Spinal cord (tissue), 10 donors: ENCODE data around the gene TRH. TPM values are rescaled to one million over a fixed set of nuclear protein-coding genes. Genes with fewer than 3 reads are reported as not detected.
"Not testable (repeated sequence)": the region's sequence is repeated elsewhere in the genome, so short reads cannot be mapped to it uniquely, and the experiment has no call there.

Source experiments
- DNase-seq, 6 donors: peaks; one replicate each; pipeline versions ENCODE4 v3.0.0 to v3.0.0-alpha.2; 2013 to 2015; ENCODE audit warnings: low spot score in 6 of 6, low read depth in 4 of 6
- H3K27ac ChIP-seq: one replicate; pipeline ENCODE4 v1.5.1; 2013; ENCODE audit warnings: low read depth, low read length, control low read depth
- H3K27me3 ChIP-seq: one replicate; pipeline ENCODE4 v1.6.1; 2013; ENCODE audit warnings: low read length; ENCODE audit not compliant: control insufficient read depth, insufficient read depth
- H3K36me3 ChIP-seq: one replicate; pipeline ENCODE4 v1.6.1; 2013; ENCODE audit warnings: low read length; ENCODE audit not compliant: control insufficient read depth, insufficient read depth
- H3K4me1 ChIP-seq: one replicate; pipeline ENCODE4 v1.6.1; 2013; ENCODE audit warnings: low read length; ENCODE audit not compliant: control insufficient read depth, insufficient read depth
- H3K4me3 ChIP-seq: one replicate; pipeline ENCODE4 v1.5.1; 2013; ENCODE audit warnings: low read depth, low read length, control low read depth
- H3K9me3 ChIP-seq: one replicate; pipeline ENCODE4 v1.6.1; 2013; ENCODE audit warnings: low read length; ENCODE audit not compliant: control insufficient read depth, insufficient read depth
- WGBS: methylation state at CpG from one replicate; pipeline ENCODE4 v1.1.5; 2013; ENCODE audit warnings: missing lambda C conversion rate; ENCODE audit not compliant: insufficient coverage; 5-methylcytosine and 5-hydroxymethylcytosine counted together
- polyA plus RNA-seq, 2 donors: library from polyadenylated mRNA; unstranded; fragments of 120-200 nt; gene quantifications; one replicate each; pipeline ENCODE4 v1.2.1, GENCODE V29; 2013; ENCODE audit not compliant: insufficient read length in 2 of 2
- total RNA-seq, 2 donors: library from RNA; depleted of rRNA in 1 of 2; stranded (reverse); fragments of 120-200 nt in 1 of 2; fragments of >200 nt in 1 of 2; gene quantifications; one replicate each; pipeline versions ENCODE4 v1.2.3 to v1.2.4, GENCODE V29; 2013 to 2014
- donor health status: healthy.

Gene TRH
- total and polyA plus RNA-seq, 4 donors = 7.0 to 61.5 (median 34.7) TPM

DNA sequence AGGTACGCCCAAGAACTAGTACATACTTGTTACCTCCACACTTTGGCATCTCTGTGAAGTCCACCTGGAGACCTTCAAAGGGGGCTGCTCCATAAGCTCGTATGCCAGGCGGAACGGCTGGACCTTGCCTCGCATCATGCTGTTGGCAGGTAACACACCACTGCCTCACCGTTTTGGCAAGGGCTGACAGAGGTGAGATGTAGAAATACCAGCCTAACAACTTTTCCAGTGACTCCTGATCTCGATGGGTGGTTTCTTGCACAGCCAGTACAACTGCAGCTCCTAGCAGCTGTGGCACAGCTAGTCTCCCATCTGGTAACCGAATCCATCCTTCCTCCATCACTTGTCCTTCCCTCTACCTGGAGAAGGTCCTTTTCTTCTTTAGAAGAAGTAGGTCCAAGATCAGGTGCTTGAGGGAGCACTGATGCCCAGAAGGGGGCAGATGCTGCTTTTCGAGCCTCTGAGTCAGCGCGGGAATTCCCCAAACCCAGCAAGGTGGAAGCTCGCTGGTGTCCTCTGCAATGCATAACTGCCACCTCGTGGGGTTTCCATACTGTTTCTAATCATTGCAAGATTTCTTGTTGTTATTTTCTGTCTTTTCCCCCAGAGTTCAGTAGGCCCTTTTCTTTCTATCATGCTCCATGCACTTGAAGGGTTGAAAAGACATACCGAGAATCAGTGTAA, 51.8 kb downstream of the TRH start:
- H3K36me3 ChIP-seq, H3K9me3 ChIP-seq: not testable (repeated sequence)
- WGBS = 100% methylated on average over 4 of the region's 14 CpGs

DNA sequence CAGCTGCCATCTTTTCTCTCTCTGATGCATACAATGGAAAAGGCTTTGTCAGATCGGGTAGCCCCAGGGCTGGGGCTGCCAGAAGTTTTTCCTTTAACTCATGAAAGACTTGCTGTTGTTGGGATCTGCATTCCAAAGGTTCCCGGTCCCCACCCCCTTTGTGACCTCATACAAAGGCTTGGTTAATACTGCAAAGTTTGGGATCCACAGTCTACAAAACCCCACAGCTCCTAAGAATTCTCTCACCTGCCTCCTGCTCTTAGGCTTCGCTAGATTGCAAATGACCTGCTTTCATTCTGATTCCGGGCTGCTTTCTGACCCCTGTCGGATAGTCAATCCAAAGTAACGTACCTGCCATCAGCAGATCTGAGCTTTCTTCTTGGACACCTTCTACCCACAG, 52.9 kb downstream of the TRH start:
- H3K9me3 ChIP-seq, H3K27me3 ChIP-seq, H3K36me3 ChIP-seq, H3K4me3 ChIP-seq, H3K4me1 ChIP-seq, DNase-seq, H3K27ac ChIP-seq: not testable (repeated sequence)
- WGBS = 83% methylated on average over 4 of the region's 6 CpGs

More for the DNA sequence above, 51.8 kb downstream of the TRH start:
- not testable (repeated sequence) for DNase-seq, H3K4me1 ChIP-seq, H3K27ac ChIP-seq, H3K27me3 ChIP-seq, H3K4me3 ChIP-seq

Other genes with a start within 250 kb of the TRH start
- 10 to 100 TPM; 34.1 to 48.7 TPM for gene TMCC1, start 81.0 kb upstream of the TRH start, total RNA-seq
- gene TMCC1, start 81.0 kb upstream of the TRH start, polyA plus RNA-seq = 10 to 100 TPM; 40.1 to 49.1 TPM
- 1 to 10 TPM in 1 of 2 donors, under 1 TPM in 1; 0.89 to 1.0 TPM for gene ALG1L2, start 107.1 kb downstream of the TRH start, total RNA-seq
- gene ALG1L2, start 107.1 kb downstream of the TRH start, polyA plus RNA-seq = 1 to 10 TPM; 1.9 to 2.5 TPM